HG03060 (cell line): ENCODE data around the gene UIMC1.
A peak's percentile ranks its signal among the peaks of the same experiment; 100 is the strongest.
"Not testable (repeated sequence)": the region's sequence is repeated elsewhere in the genome, so short reads cannot be mapped to it uniquely, and the experiment has no call there.

ENCODE experiments used
- ATAC-seq: cut with Tn5 transposase; IDR thresholded peaks from one replicate; pipeline ENCODE4 v1.9.1; 2021; ENCODE audit warnings: low read depth, moderate number of reproducible peaks; ENCODE audit not compliant: unreplicated experiment

Gene UIMC1

DNA sequence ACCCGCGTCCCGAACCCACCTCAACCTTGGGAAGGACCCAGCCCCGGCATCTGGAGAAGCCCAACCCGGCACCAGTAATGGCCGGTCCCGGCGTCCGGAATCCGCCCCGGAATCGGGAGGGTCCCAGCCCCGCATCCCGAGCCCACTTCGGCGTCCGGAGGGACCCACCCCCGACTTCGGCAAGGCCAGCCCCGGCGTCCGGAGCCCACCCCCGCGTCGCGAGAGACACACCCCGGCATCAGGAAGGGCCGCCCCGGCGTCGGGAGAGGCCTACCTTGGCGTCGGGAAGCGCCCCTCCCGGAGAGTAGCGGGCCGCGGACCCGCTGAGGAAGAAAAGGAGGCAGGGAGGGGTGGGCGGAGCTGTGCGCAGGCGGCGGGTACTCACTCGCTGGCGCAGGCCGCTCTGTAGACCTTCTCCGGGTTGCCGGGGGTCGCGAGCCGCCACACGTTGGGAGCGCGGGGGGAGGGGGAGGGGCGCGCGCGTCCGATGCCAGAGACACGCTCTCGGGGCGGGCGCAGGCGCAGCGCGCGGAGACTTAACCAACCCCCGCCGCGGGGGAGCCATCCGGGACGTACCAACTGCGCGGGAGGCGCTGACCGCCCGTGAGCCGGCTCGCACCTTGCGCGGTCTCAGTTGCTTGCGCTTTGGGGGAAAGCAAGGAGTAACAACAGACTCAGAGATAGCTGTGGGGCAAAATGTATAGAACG, at the start of gene UIMC1:
Gene UIMC1, minus strand, starts transcription at position 515 of the 708 bp plus-strand sequence. CDS start 24,164 bp downstream, outside the sequence.
- peak; percentile 68 for ATAC-seq

DNA sequence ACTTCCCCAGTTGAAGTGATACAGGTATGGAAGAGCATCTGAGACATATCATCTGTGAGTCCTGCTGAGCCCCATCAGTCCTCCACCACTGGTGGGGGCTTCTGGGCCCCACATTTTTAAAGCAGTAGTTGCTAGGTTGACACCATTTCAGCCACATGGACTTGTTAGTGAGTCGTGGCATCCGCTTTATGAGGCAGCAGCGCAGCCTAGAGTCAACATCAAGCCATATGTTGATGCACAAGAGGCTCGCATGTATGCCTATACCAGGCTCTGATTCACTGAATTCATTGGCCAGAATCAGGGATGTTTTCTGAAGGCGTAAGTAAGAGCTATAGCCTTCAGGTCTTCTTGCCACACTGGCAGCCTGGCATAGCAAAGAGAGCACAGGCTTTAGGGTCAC, 42.7 kb upstream of the UIMC1 start:
- ATAC-seq, result no peak

DNA sequence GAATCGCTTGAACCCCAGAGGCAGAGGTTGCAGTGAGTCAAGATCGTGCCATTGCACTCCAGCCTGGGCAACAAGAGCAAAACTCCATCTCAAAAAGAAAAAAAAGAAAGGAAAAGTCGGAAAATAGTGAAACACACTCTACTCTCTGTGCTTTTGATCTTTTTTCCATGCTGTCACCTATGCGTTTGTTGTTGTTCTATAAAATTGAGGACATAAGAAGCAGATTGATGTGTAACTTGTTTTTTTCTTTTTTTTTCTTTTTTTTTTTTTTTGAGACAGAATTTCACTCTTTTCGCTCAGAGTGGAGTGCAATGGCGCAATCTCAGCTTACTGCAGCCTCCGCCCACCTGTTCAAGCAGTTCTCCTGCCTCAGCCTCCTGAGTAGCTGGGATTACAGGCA, 42.0 kb upstream of the UIMC1 start:
- not testable (repeated sequence) for ATAC-seq

DNA sequence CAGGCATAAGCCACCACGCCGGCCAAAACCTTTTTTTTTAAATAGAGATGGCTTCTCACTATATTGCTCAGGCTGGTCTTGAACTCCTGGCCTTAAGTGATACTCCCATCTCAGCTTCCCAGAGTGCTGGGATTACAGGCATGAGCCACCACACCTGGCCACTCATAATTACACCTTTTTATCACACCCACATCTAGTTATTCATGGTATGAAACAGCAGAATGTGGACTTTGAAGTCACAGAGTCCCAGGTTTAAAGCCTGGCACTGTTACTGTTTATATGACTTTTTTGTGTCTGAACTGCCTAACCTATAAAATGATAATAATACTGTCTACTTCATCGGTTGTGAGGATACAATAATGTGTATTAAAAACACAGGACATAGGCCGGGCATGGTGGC, 39.1 kb upstream of the UIMC1 start:
- ATAC-seq, result no peak

DNA sequence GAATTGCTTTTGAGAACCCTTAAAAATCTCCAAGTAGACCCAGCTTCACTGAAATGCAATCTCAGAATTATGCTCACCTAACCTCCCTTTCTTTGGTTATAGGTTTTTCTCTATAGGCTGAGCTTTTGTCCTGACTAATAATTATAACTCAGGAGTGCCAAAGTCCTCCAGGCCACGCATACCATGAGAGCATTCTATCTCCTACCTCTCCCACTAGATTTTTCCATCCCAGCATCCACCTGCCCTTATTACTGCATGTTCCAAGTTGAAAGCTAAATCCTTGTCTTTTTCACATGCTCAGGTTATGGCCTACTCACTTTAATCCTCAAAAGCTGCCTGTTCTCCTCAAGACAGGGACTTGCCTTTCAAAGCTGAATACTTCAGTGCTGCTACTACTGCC, 38.1 kb upstream of the UIMC1 start:
- ATAC-seq, result no peak

DNA sequence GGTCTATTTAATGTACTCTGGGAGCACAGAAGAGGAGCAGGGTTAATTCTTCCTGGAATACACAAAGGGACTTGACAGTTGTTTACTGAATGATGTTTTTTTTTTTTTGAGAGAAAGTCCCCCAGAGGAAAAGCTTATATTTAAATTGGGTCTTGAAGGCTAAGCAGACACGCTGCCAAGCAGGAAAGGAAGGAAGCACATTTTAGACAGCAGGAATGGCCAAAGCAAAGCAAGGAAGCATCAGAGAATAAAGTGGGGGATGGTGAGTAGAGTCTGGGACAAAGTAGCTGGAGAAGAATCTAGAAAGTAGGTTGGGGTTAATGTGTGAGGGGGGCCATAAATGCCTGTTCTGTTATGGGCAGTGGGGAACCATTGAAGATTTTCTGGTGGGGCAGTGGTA, 37.4 kb upstream of the UIMC1 start:
- no peak for ATAC-seq

DNA sequence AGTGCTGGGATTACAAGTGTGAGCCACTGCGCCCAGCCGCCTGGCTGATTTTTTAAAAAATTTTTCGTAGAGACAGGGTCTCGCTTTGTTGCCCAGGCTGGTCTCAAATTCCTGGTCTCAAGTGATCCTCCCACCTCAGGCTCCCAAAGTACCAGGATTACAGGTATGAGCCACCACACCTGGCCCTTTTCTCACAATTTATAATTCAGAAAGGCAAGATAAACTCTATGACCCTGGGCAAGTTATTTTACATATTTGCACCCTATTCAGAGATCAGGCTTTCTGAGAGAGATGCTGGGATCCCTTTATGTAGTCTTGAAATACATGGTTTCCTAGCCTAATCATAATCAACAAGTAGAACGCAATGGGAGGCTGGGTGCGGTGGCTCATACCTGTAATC, 36.5 kb upstream of the UIMC1 start:
- no peak for ATAC-seq

DNA sequence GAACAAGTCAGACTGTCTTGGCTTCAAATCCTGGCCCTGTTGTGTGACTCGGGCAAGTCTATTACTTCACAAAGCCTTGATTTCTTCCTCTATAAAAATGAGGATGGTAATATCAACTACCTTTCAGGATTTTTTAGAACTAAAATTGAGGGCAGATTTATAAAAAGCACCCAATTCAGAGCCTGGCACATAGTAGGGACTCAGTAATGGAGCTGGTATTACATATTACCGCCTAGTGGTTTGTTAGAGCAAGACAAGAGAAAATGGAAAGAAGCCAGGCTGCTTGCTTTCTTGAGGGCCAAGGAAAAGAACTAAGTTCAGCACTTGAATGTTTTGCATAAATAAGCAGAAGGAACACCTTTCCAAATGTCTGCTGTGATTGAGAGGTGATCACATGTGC, 35.4 kb upstream of the UIMC1 start:
- no peak for ATAC-seq

DNA sequence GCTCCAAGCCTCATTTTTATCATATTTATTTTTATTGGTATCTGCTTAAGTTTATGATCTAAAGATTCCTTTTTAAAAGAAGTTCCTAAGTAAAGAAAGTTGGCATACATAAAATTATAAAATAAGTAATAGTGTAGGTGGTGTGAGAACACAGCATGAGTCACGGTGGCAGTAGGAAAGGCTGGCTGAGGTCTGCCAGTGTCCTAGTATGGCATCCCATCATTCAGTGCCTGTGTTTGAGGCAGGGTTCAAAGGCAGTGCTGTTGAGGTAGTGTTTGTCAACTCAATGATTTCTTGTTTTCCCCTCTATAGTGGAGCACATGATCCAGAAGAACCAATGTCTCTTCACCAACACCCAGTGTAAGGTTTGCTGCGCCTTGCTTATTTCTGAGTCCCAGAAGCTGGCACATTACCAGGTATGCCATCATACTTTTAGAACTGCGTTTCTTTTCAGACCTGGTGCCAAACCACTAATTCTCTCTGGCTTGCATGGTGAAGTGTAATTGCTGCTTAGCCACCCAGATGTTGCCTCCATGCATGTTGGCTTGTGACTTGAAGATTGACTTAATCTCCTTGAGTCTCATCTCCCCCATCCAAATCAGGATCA, 34.3 kb upstream of the UIMC1 start:
- ATAC-seq, result no peak

DNA sequence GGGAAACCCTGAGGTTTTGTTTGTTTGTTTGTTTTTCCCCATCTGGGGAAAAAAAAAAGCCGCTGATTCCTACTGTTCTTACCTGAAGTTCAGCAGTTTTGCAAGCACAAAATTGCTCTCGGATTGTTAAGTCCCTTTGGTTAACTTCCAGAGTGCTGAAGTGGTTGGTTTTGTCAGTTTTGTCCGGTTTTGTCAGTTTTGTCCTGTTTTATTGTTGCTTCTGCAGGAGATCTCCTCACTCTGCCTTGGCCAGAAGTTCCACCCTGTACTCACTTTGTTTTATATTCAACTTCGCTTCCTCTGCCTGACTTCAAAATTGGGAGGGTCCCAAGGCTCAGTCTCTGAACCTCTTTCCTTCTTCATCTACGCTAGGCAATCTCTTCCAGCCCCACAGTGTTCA, 30.3 kb upstream of the UIMC1 start:
- ATAC-seq, result no peak

DNA sequence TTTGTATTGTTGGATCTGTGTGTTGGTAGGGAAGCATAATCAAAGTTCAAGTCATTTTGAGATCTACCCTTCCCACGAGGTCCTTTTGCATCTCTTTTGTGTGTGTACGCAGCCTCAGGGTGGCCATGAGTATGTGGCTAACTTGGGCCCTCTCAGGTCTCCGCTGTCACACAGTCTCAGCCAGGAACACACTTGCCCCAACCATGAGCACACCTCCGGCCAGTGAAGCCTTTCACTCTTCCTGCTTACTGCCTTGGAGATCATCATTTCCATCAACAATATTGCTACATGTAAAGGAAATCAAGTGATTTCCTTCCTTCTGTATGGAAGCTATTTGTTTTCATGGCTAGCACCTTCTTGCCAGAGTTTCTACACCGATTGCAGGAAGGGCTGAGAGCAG, 29.9 kb upstream of the UIMC1 start:
- ATAC-seq, result no peak

DNA sequence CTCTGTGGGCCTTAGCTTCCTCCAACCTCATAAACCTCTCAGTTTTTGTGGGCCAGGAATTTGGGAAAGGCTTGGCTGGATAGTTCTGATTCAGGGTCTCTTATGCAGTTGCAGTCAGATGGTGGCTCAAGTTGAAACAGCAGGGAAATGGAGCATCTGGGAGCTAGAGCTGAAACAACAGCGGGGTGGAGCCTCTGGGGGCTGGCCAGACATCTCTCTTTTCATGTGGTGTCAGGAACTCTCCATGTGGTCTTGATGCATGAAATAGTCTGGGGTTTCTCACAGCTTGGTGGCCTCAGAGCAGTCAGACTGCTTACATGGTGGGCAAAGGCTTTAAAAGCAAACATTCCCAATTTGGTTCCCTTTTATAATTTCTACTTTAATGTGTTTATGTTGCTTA, 29.4 kb upstream of the UIMC1 start:
- ATAC-seq, result no peak

DNA sequence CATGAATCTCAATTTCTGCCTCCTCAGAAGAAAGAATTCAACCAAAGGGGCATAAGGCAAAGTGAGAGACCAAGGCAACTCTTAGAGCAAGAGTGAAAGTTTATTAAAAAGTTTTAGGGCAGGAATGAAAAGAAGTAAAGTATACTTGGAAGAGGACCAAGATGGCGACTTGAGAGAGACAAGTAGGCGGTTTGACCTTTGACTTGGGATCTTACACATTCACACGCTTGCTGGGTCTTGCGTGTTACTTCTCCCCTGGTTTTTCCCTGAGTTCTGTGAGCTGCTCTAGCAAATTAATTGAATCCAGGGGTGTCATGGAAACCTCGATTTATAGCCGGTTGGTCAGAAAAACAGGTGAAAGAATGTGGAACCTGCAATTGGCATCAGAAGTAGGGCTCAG, 22.9 kb upstream of the UIMC1 start:
- no peak for ATAC-seq

DNA sequence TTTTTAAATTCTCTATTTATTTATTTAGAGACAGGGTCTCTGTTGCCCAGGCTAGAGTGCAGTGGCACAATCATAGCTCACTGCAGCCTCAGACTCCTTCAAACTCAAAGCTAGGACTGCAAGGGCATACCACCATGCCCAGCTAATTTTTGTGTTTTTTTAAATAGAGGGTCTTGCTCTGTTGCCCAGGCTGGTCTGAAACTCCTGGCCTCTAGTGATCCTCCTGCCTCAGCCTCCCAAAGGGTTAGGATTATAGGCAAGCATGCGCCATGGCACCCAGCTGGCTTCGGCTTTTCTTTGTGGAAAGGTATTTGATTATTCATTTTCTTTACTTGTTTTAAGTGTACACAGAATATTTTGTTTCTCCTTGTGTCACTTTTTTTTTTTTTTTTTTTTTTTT, 21.1 kb upstream of the UIMC1 start:
- ATAC-seq, result no peak

DNA sequence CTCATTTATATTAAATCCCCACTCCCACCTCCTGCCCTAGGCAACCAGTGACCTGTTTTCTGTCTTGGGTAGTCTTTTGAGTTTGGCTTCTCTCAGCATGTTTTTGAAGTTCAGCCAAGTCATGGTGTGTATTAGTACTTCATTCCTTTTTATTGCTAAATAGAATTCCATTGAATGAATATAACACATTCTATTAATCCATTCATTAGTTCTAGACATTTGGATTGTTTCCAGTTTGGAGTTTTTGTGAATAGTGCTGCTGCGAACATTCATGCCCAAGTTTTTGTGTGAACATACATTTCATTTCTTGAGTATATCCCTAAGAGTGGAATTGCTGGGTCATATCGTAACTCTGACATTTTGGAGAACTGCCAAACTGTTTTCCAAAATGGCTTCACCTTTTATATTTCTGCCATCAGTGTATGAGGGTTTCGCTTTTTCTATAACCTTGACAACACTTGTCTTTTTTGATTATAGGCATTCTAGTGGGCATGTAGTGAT, 18.6 kb upstream of the UIMC1 start:
- ATAC-seq, result no peak

DNA sequence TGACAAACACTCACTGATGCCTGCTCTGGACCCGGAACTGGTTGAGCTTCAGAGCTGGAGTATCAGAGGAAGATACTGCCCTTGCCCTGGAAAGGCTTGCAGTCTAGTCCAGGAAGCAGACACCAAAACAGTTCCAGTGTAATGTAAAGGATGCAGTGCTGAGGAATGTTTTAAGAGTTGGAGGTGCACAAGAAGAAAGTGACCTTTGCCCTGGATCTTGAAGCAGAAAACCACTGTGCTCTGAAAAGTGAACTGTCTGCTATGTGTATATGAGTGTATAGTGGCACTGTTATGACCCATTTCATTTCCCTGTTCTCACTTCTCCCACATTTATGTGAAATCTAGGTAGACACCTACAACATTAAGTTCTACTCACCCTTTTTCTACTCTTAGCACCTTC, 18.0 kb upstream of the UIMC1 start:
- no peak for ATAC-seq

DNA sequence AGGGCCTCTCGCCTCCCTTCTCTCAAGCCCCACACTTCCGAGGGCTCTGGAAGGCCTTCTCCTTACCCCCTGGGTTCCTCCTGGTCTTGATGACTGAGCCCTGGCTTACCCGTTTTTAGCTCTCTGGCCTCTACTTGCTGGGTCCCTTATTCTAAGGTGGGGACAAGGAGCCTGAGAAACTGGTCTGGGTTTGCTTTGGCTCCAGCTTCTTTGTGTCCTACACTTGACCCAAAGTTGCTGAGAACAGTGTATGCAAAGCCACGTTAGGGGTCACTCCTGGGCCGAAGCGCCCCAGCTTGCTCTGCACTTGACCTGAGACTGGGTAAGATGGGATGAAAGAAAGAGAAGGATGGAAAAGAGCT, 16.7 kb upstream of the UIMC1 start:
- ATAC-seq, result no peak

DNA sequence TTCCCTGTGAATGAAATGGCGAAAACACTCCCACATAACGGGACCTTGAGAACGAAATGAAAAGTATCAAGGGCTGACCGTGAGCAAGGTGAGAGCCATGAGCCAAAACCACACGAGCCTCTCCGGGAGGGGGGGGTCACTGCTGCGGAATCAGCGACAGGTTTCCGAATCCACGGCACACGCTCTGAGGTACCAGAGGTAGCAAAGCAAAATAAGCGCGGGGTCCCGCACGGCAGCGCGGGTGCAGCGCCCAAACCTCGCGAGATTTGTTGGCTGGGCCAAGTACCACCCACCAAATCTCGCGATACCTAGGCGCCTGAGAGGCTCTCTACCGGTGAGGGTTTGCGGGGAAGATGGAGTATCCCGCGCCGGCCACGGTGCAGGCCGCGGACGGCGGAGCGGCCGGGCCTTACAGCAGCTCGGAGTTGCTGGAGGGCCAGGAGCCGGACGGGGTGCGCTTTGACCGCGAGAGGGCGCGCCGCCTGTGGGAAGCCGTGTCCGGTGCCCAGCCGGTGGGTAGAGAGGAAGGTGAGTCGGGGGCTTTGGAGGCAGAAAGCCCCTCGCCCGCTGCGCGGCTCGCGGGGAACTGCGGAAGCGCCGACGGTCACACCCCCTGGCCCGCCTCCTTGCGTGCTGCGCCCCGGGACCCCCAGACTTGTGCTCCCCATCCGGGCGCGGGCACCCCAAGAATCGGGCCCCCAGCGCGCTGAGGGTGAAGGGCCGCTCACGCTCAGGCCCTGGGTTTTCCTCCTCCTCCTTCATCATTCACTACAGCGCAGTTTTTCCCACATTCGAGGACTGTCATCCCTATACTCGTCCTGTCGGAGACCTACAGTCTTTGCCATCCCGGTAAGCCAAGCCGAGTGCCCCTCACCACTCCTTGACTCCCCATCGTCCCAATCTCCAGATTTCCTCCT, 16.1 kb upstream of the UIMC1 start, which contains the start of gene ZNF346:
Gene ZNF346, plus strand, starts transcription at position 311 of the 917 bp plus-strand sequence. Its CDS starts 43 bp downstream, at position 354.
- peak; percentile 85 for ATAC-seq

DNA sequence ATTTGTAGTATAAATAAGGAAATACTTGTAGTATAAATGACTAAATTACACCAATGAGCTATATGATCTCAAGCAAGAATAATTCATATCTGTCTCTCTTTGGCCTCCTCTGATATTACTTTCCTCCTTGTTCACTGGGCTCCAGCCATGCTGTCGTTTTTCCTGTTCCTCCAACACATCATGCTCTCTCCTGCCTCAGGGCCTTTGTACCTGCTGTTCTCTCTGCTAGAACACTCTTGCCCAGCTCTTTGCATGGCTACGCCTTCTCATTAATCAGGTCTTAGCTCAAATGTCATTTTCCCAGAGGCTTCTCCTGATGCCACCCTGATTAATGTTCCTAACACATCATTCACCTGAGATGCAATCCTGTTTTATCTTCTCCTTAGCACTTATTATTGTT, 13.5 kb upstream of the UIMC1 start:
- no peak for ATAC-seq

DNA sequence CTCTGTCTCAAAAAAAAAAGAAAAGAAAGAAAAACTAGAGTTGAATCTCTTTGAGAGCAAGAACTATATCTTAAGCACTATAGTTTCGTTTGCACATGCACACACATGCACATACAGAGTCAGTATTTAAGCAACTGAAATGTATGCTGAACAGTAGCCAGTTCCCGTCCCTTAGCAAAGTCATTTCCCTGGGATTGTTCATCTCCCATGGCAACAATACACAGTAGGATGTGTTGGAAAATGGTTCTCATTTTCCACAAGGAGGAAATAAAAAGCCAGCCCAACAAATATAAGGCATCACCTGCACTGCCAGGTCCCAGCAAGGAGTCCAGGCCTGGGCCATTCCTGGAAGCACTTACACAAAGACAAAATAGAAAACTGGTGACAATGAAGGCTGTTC, 11.8 kb upstream of the UIMC1 start:
- ATAC-seq, result no peak

DNA sequence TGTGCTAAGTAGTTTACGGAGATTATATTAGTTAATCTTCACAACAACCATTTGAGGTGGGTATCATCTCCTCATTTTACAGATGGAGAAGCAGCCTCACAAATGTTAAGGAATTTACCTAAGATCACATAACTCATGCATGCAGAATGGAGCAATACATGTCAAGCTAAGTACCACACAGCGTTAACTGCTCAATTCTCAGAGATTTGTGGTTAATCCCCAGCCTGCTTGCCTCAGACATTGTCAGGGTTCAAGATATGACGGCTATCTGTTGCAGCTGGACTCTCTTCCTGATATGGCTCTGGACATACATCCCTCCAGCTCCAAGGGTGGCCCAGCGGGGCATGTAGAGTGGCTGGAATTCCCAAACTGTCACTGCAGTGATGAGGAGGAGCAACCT, 8.6 kb upstream of the UIMC1 start:
- ATAC-seq, result no peak
